CD4-positive, alpha-beta memory T cell (primary cell): ENCODE results near the gene ACCSL. TPM values are rescaled to one million over a fixed set of nuclear protein-coding genes. Genes with fewer than 3 reads are reported as not detected.

ENCODE experiments used
- CTCF ChIA-PET: fragments of 350-600 bp; sonication (Branson Sonifier 250); formaldehyde crosslinking; loops from one replicate; lab custom pipeline; 2021; ENCODE audit warnings: inconsistent platforms; ENCODE audit not compliant: partially characterized antibody; lab: Charles Lee
- POLR2A ChIA-PET: fragments of 350-600 bp; sonication (Branson Sonifier 250); formaldehyde crosslinking; loops from one replicate; lab custom pipeline; 2021; ENCODE audit not compliant: partially characterized antibody; lab: Charles Lee
- DNase-seq, 5 donors: peaks; one replicate each; pipeline versions ENCODE4 v3.0.0 to v3.0.0-alpha.2; 2020 to 2022; ENCODE audit warnings: mixed read lengths in 1 of 5
- H3K27ac ChIP-seq: one replicate; pipeline ENCODE4 v1.7.0; 2013; ENCODE audit warnings: low read depth, low read length
- H3K27me3 ChIP-seq: 2 replicates; pipeline ENCODE4 v1.7.0; 2013; ENCODE audit warnings: mild to moderate bottlenecking, low read length, moderate library complexity; ENCODE audit not compliant: insufficient read depth
- H3K36me3 ChIP-seq: 2 replicates; pipeline ENCODE4 v1.7.0; 2013; ENCODE audit warnings: mild to moderate bottlenecking, low read length, moderate library complexity; ENCODE audit not compliant: insufficient read depth
- H3K4me1 ChIP-seq: 2 replicates; pipeline ENCODE4 v1.7.0; 2013; ENCODE audit warnings: mild to moderate bottlenecking, low read length, moderate library complexity; ENCODE audit not compliant: insufficient read depth
- H3K4me3 ChIP-seq, 2 donors: one replicate each; pipeline ENCODE4 v1.7.0; 2013; ENCODE audit warnings: low read length in 2 of 2, mild to moderate bottlenecking in 1 of 2
- H3K9me3 ChIP-seq, 2 donors: one replicate each; pipeline ENCODE4 v1.7.0; 2013; ENCODE audit warnings: low read length in 2 of 2, control low read depth in 1 of 2; ENCODE audit not compliant: control insufficient read depth in 1 of 2
- H3K27ac Mint-ChIP-seq, 7 donors: one replicate each; pipeline ENCODE4 v1.8.0; 2020 to 2021; ENCODE audit warnings: mixed read lengths in 7 of 7, mild to moderate bottlenecking in 6 of 7, inconsistent platforms in 3 of 7, moderate library complexity in 3 of 7
- H3K27me3 Mint-ChIP-seq, 2 donors: one replicate each; pipeline ENCODE4 v1.8.0; 2020 to 2021; ENCODE audit warnings: mixed read lengths in 2 of 2
- H3K36me3 Mint-ChIP-seq, 2 donors: one replicate each; pipeline ENCODE4 v1.8.0; 2020 to 2021; ENCODE audit warnings: mixed read lengths in 2 of 2, inconsistent platforms in 1 of 2, mild to moderate bottlenecking in 1 of 2
- H3K4me1 Mint-ChIP-seq, 4 donors: one replicate each; pipeline ENCODE4 v1.8.0; 2020 to 2021; ENCODE audit warnings: mixed read lengths in 4 of 4, mild to moderate bottlenecking in 1 of 4
- H3K4me3 Mint-ChIP-seq, 8 donors: one replicate each; pipeline ENCODE4 v1.8.0; 2020 to 2021; ENCODE audit warnings: mixed read lengths in 8 of 8, mild to moderate bottlenecking in 7 of 8, moderate library complexity in 6 of 8, inconsistent platforms in 3 of 8
- H3K9me3 Mint-ChIP-seq, 8 donors: one replicate each; pipeline ENCODE4 v1.8.0; 2020 to 2021; ENCODE audit warnings: mixed read lengths in 8 of 8, mild to moderate bottlenecking in 5 of 8, inconsistent platforms in 3 of 8, moderate library complexity in 1 of 8
- intact Hi-C: fragments of 100-400 bp; cut with micrococcal nuclease; formaldehyde crosslinking; loops from one replicate; pipeline ENCODE4 v1.15.1; 2023
- polyA plus RNA-seq, 2 donors: library from polyadenylated mRNA; unstranded; fragments of 300-500 nt; fragmentation: Illumina TruSeq; gene quantifications; one replicate each; pipeline ENCODE4 v1.2.3, GENCODE V29; 2021
- total RNA-seq, 2 experiments: library from RNA; stranded (reverse); gene quantifications; one replicate each; pipeline ENCODE4 v1.2.3, GENCODE V29; 2021

Gene ACCSL
- total and polyA plus RNA-seq, 4 experiments from 2014 or later = not detected

GRCh38 chr11:44024977-44025376 is 22.8 kb upstream of the ACCSL start:
- Mint-ChIP-seq H3K36me3 (no peaks in the 10 kb centered on the region), H3K4me3 (no peak overlapping the region), H3K27me3 (peaks cover 22 to 26% of the 10 kb centered on the region in 2 donors), H3K27ac (no peak overlapping the region), H3K9me3 (peaks cover 0 to 26% (median 14%) of the 10 kb centered on the region in 8 donors), H3K4me1 (no peaks in the 10 kb centered on the region)
- peaks cover 4% of the 10 kb centered on the region for H3K27me3 ChIP-seq
- DNase-seq = no peak
- H3K4me3 ChIP-seq = no peak overlapping the region
- H3K36me3 ChIP-seq = no peaks in the 10 kb centered on the region
- intact Hi-C loops = no loop called here
- H3K4me1 ChIP-seq = no peaks in the 10 kb centered on the region
- no peak overlapping the region for H3K27ac ChIP-seq
- CTCF ChIA-PET = no interaction called here
- POLR2A ChIA-PET = no interaction called here
- H3K9me3 ChIP-seq = no peaks in the 10 kb centered on the region

GRCh38 chr11:44025727-44026126 is 22.1 kb upstream of the ACCSL start:
- POLR2A ChIA-PET = no interaction called here
- H3K27ac Mint-ChIP-seq = no peak overlapping the region
- CTCF ChIA-PET = no interaction called here

GRCh38 chr11:44028401-44028800 is 19.4 kb upstream of the ACCSL start:
- H3K4me3 ChIP-seq = no peak overlapping the region
- CTCF ChIA-PET = no interaction called here
- intact Hi-C loops = no loop called here
- H3K27me3 ChIP-seq = peaks cover 4% of the 10 kb centered on the region
- H3K27me3 Mint-ChIP-seq = peaks cover 32 to 35% of the 10 kb centered on the region in 2 donors
- no peak for DNase-seq
- POLR2A ChIA-PET = no interaction called here
- H3K9me3 ChIP-seq = no peaks in the 10 kb centered on the region
- H3K27ac ChIP-seq = no peak overlapping the region
- H3K36me3 ChIP-seq = no peaks in the 10 kb centered on the region
- H3K4me1 Mint-ChIP-seq = no peaks in the 10 kb centered on the region
- no peaks in the 10 kb centered on the region for H3K4me1 ChIP-seq
- H3K4me3 Mint-ChIP-seq = no peak overlapping the region
- H3K36me3 Mint-ChIP-seq = no peaks in the 10 kb centered on the region
- no peak overlapping the region for H3K27ac Mint-ChIP-seq
- H3K9me3 Mint-ChIP-seq = peaks cover 0 to 18% (median 12%) of the 10 kb centered on the region in 8 donors

More at GRCh38 chr11:44025727-44026126, 22.1 kb upstream of the ACCSL start:
- Histone ChIP-seq H3K36me3 (no peaks in the 10 kb centered on the region), H3K27ac (no peak overlapping the region), H3K27me3 (peaks cover 4% of the 10 kb centered on the region), H3K4me1 (no peaks in the 10 kb centered on the region), H3K4me3 (no peak overlapping the region), H3K9me3 (no peaks in the 10 kb centered on the region)
- Mint-ChIP-seq H3K36me3 (no peaks in the 10 kb centered on the region), H3K27me3 (peaks cover 26 to 28% of the 10 kb centered on the region in 2 donors), H3K9me3 (peaks cover 0 to 26% (median 14%) of the 10 kb centered on the region in 8 donors), H3K4me3 (no peak overlapping the region), H3K4me1 (no peaks in the 10 kb centered on the region)
- intact Hi-C loops = no loop called here
- no peak for DNase-seq

GRCh38 chr11:44028816-44029506 is 18.8 kb upstream of the ACCSL start:
- no peak overlapping the region for H3K27ac ChIP-seq
- H3K36me3 ChIP-seq = no peaks in the 10 kb centered on the region
- H3K9me3 ChIP-seq = no peaks in the 10 kb centered on the region
- intact Hi-C loops = no loop called here
- ChIA-PET POLR2A (no interaction called here), CTCF (no interaction called here)
- Mint-ChIP-seq H3K9me3 (peaks cover 0 to 18% (median 12%) of the 10 kb centered on the region in 8 donors), H3K4me3 (no peak overlapping the region), H3K36me3 (no peaks in the 10 kb centered on the region), H3K27me3 (peaks cover 32 to 35% of the 10 kb centered on the region in 2 donors), H3K27ac (no peak overlapping the region), H3K4me1 (no peaks in the 10 kb centered on the region)
- DNase-seq = no peak
- no peaks in the 10 kb centered on the region for H3K4me1 ChIP-seq
- H3K4me3 ChIP-seq = no peak overlapping the region
- H3K27me3 ChIP-seq = peaks cover 4% of the 10 kb centered on the region

- ChIA-PET CTCF (no interaction called here), POLR2A (no interaction called here)
- H3K9me3 Mint-ChIP-seq = peaks cover 0 to 16% (median 12%) of the 10 kb centered on the region in 8 donors
- Histone ChIP-seq H3K36me3 (no peaks in the 10 kb centered on the region), H3K27me3 (peaks cover 4% of the 10 kb centered on the region), H3K4me3 (no peak overlapping the region), H3K9me3 (no peaks in the 10 kb centered on the region), H3K4me1 (no peaks in the 10 kb centered on the region), H3K27ac (no peak overlapping the region)
- no peaks in the 10 kb centered on the region for H3K4me1 Mint-ChIP-seq
- intact Hi-C loops = no loop called here
- no peak overlapping the region for H3K4me3 Mint-ChIP-seq
- H3K27ac Mint-ChIP-seq = no peak overlapping the region
- peaks cover 31 to 35% of the 10 kb centered on the region in 2 donors for H3K27me3 Mint-ChIP-seq
- DNase-seq = no peak
- no peaks in the 10 kb centered on the region for H3K36me3 Mint-ChIP-seq
Observed at GRCh38 chr11:44029507-44029845, 18.3 kb upstream of the ACCSL start.

GRCh38 chr11:44029977-44030911 is 17.5 kb upstream of the ACCSL start:
- H3K36me3 Mint-ChIP-seq = no peaks in the 10 kb centered on the region
- H3K27ac ChIP-seq = no peak overlapping the region
- intact Hi-C loops = no loop called here
- H3K4me1 Mint-ChIP-seq = no peaks in the 10 kb centered on the region
- peaks cover 29 to 35% of the 10 kb centered on the region in 2 donors for H3K27me3 Mint-ChIP-seq
- H3K27ac Mint-ChIP-seq = no peak overlapping the region
- no peaks in the 10 kb centered on the region for H3K9me3 ChIP-seq
- no peaks in the 10 kb centered on the region for H3K4me1 ChIP-seq
- CTCF ChIA-PET = no interaction called here
- no peak overlapping the region for H3K4me3 ChIP-seq
- no peak for DNase-seq
- no peak overlapping the region for H3K4me3 Mint-ChIP-seq
- no peaks in the 10 kb centered on the region for H3K36me3 ChIP-seq
- peaks cover 4% of the 10 kb centered on the region for H3K27me3 ChIP-seq
- H3K9me3 Mint-ChIP-seq = peaks cover 0 to 15% (median 12%) of the 10 kb centered on the region in 8 donors
- POLR2A ChIA-PET = no interaction called here

- H3K27me3 Mint-ChIP-seq = peaks cover 29 to 32% of the 10 kb centered on the region in 2 donors
- no peak overlapping the region for H3K4me3 Mint-ChIP-seq
- H3K36me3 Mint-ChIP-seq = no peaks in the 10 kb centered on the region
- ChIA-PET POLR2A (no interaction called here), CTCF (no interaction called here)
- H3K36me3 ChIP-seq = no peaks in the 10 kb centered on the region
- no peak for DNase-seq
- no peak overlapping the region for H3K4me3 ChIP-seq
- peaks cover 0 to 11% (median 8%) of the 10 kb centered on the region in 8 donors for H3K9me3 Mint-ChIP-seq
- H3K9me3 ChIP-seq = no peaks in the 10 kb centered on the region
- H3K27ac ChIP-seq = no peak overlapping the region
- peaks cover 4% of the 10 kb centered on the region for H3K27me3 ChIP-seq
- no peaks in the 10 kb centered on the region for H3K4me1 ChIP-seq
- no peaks in the 10 kb centered on the region for H3K4me1 Mint-ChIP-seq
- intact Hi-C loops = no loop called here
- H3K27ac Mint-ChIP-seq = no peak overlapping the region
Observed at GRCh38 chr11:44030996-44031395, 16.8 kb upstream of the ACCSL start.
